ENCODE data around the gene LRRC7.
"Not testable (repeated sequence)": the region's sequence is repeated elsewhere in the genome, so short reads cannot be mapped to it uniquely, and the experiment has no call there.

Gene LRRC7

GRCh38 chr1:69702085-69702484 is 134.4 kb downstream of the LRRC7 start:
- DNase-seq = no peak

DNA sequence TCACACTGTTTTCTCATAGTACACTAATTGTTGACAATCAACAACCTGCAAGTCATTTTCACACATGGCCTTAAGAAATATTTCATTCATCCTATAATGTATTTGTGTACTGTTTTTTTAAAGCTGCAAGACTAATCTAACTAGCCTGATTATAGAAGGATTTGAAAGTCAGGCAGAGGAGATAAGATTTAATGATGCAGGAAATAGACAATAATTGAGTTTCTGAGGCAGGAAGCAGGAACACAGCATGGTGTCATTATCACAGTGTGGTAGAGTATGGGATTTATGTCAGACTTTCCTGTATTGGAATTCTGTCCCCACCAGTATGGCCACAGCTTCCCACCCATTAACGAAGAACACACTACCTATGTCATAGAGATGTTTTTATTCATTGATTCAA is 138.8 kb downstream of the LRRC7 start:
- DNase-seq = no peak

DNA sequence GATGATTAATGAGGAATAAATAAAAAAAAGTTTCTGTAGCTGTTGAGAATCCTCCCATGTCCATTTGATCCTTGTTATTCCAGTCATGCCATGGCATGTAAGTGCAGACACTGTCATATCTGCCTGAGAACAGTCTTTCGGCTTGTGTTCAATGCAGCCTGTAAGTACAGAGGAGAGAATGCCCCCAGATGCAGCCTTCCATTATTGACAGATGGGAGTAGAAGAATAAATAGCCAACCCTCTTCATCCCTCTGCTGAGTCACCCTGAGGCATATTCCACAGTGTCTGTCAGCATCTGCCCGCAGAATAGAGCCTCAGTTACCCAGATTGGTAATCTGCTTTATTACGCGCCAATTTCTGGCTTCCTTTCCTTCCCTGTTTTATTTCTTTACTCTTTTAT is 139.4 kb downstream of the LRRC7 start:
- no peak for DNase-seq

GRCh38 chr1:69710484-69711189 is 142.9 kb downstream of the LRRC7 start:
- no peak for DNase-seq

- no peak for DNase-seq
Measured at GRCh38 chr1:69711190-69711930, 143.6 kb downstream of the LRRC7 start.

DNA sequence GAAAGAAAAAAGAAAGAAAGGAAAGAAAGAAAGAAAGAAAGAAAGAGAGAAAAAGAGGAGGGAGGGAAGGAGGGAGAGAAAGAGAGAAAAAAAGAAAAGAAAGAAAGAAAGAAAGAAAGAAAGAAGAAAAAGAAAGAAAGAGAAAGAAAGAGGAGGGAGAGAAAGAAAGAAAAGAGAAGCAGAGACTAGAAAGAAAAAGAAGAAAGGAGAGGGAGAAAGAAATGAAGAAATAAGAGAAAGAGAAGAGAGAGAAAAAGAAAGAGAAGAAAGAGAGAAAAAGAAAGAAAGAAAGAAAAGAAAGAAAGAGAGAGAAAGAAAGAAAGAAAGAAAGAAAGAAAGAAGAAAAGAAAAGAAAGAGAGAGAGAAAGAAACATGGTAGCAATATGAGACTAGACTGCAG is 150.1 kb downstream of the LRRC7 start:
- not testable (repeated sequence) for DNase-seq

DNA sequence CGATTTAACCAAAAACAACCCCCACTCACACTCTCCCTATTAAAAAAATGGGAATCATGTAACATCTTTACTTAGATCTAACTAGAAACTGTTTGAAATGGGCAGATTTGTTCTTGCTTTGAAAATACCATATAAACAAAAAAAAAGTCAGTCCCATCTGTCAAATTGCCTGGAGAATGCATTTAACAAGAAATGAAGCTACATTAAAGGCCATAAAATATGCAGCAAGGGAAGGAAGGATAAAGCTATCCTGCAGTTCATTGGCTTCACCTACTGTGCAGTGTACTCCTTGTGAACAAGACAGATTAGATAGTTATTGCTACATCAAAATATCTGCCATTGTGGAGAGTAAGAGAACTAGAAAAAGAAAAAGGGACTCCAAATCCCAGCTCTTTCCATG is 160.5 kb downstream of the LRRC7 start:
- no peak for DNase-seq

DNA sequence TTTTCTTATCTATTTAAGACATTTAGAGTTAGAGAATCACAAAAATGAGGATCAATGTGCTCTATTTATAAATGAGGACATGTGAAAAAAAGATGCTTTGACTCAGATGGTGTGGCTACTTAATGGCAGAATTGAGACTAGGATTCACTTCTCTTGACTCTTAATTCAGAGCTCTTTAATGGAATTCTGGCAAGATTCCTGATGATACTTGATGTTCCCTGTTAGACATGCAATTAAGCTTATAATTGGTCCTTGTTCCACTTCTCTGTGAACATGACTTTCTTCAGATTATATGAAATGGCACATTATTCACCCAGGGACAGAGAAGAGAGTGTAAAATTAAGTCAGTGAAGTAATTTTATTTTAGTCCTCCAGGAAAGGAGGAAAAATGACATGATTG is 165.3 kb downstream of the LRRC7 start:
- no peak for DNase-seq

DNA sequence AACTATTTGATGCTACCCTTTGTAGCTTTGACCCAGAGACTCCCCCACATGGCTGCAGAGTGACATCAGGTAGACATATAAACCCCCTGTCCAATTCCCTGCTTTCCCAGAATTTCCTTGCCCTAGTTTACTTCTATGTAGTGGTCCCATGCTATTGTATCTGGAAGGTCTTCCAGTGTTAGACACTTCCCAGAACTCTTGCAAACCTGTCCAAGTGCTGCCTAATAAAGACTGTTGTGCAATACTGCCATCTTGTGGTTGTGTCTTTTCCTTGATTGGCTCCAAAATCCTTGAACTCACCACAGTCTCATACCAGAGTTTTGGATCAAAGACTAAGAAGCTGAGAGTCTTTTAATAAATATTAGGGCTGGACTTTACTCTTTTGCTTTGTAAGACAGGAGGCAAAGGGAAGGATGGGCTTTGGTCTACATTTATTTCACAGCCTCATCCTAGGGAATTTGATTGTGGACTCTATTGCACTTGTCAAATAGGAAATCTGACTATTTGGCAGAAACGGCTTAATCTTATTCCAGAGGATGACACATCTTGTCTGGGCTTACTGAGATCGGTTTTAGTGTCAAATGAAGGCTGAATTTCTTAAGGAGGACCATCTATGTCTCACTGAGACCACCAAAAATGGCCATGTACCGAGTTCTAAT is 169.9 kb downstream of the LRRC7 start:
- DNase-seq = no peak

DNA sequence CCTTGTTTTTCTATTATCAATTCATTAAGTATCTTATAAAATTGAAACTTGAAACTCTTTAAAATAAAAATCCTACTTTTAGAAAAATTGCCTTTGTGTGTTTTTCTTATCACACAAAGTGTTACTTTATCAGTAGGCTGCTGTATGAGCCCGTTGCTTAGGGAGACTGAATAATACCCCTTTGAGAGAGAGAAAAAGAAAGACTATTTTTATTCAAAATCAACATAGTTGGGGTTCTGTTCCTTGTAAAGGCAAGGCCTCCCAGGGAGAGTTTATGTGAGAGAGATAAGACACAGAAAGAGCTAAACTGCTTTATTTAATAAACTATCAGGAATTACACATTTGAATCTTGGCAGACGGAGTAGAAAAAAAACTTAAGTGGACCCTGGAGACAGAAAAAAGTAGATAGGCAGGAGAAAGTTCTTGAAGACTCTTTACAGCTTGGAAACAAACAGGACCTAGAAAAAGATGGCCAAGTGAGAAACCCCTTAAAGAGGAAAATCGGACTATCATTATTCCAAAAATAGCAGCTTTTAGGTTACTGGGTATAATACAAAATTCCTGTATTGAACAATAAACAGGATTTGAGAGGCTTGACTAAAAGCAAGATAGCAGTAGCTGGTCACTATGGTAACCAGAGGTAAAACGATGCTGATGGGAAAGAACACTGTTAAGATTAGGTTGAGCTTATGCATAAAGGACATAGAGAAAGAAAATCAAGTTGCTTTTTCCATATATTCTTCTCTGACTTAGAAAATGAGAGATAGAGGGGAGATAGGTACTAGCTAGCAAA is 170.9 kb downstream of the LRRC7 start:
- DNase-seq = no peak

DNA sequence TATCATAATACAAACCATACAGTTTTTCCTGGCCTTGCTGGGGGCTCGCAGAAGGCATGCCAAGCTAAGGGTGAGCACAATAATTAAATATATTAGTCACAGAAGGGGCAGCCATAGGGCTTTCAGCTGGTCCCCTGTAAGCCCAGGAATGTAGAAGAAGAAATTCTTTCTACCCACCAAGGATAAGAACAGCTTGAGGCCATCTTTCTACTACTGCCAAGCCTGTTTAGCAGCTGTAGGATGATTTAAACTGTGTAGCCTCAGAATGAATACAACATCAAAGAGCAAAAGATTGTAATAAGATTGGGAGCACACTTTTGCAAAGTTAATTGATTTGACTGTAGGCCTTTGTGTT is 171.5 kb downstream of the LRRC7 start:
- no peak for DNase-seq

DNA sequence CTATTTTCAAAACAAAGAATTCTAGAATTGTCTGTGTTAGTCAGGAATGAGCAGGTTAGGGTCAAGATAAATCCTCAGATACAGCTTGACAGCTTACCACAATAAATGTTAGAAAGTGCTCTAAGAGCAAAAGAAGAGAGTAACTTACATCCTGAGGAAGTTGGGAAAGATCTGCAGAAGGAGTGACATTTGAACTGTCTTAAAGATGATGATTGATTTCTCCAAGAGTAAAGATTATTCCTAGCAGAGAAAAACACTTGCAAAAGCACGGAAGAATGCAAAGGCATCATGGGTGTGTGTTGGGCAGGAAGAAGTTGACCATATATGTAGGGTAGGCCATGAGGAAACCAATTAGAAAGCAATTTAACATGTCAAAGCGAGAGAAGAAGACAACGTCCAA is 175.4 kb downstream of the LRRC7 start:
- DNase-seq = no peak

DNA sequence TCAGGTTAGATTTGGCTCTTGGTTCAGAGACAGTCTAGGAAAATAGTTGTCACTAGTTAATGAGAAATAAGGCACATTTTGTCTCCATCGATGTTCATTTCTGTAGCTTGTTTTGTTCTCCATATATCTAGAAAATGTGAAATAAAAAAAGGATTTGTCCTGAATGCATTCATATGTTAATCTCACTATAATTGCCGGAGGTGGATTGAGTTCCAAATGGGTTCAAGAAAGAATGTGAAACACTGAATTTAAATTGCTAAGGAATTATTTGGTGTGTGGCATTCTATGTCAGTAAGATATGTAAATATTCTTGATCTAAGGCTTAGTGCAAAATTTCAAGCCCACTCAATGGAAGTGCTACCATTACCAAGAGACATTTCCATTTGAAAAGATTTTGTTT is 176.7 kb downstream of the LRRC7 start:
- DNase-seq = no peak

DNA sequence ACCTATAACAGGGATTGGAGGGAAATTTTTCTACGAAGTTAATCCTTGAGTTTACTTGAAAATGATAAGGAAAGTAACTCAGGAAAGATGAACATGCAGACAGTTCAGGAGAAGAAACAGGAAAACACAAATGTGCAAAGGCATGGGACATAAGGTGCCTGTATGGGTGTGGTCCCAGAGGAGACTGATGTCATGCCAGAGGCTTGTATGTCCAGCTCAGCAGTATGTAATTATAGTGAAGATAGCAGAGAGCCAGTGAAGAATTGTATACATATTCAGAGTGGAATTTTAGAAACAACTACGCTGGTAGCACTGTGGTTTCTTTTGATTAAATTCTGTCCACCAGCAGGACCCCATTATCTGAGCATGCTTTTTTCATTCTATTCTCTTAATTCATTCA is 179.5 kb downstream of the LRRC7 start:
- no peak for DNase-seq

- DNase-seq = no peak
Measured at GRCh38 chr1:69750638-69751037, 182.9 kb downstream of the LRRC7 start.

GRCh38 chr1:69752831-69753230 is 185.1 kb downstream of the LRRC7 start:
- DNase-seq = no peak

DNA sequence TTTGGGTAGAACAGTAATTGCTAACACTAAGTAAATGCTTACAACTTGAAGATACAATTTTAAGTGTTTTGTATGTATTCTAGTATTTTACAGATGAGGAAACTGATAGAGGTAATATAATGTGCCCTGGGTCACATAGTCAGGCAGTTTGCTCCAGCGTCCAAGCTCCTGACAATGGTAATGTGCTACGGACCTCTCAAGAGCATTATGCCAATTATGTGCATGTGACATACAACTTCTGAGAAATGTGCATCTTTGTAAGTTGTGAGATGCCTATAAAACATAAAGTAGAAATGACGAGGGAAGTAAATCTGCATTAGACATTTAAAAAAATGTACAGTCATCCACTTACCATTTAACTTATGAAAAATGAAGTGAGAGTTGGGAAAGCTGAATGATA is 186.8 kb downstream of the LRRC7 start:
- DNase-seq = no peak

- no peak for DNase-seq
Measured at GRCh38 chr1:69755647-69756046, 187.9 kb downstream of the LRRC7 start.

DNA sequence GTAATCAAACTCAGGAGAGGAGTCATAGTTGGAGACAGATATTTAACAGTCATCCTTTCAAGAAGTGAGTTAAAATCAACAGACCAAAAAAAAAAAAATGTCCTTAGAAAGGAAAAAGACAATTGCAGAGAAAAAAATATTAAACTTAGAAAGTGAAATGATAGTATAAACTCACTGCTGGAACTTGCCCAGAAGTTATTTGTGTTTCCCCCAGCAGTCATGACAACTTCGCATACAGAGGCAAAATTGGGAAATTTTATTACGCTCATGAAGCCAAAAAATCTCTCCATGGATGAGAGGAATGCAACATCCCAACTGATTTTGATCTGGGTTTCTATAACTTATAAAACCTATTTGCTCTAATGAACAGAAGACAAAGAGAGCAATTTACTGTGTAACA is 198.2 kb downstream of the LRRC7 start:
- DNase-seq = no peak

- DNase-seq = no peak
Measured at GRCh38 chr1:69766431-69767180, 198.9 kb downstream of the LRRC7 start.

DNA sequence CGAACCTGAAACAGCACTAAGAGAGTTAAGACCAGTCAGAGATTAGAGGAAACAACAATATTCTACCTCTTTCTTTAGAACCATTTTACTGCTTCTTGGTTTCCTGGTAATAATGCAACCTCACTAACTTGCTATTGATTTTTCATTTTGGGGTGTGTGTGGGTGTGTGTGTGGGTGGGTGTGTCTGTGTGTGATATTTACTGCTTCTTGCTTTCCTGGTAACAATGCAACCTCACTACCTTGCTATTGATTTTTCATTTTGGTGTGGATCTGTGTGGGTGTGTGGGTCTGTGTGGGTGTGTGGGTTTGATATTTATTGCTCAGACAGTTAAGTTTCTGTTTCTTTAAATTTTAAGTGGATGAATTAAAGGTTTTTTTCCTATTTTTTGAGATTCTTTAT is 208.8 kb downstream of the LRRC7 start:
- DNase-seq = no peak

DNA sequence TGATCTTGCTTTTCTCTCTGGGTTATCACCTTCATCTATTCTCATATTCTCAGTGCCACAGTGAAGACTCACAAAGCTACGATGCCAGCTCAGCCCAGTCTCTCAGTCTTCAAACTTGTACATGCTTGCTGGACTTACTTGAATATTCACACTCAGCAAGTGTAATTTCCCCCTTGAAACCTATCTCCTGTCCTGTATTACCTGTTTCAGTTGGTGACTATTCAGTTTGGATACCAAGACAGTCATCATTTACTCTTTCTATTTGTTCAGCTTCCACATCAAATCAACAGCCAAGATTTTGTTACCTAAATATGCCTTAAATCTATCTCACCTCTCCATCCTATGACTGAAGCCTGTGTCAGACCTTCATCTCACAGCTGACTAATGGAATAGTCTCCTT is 209.7 kb downstream of the LRRC7 start:
- no peak for DNase-seq

DNA sequence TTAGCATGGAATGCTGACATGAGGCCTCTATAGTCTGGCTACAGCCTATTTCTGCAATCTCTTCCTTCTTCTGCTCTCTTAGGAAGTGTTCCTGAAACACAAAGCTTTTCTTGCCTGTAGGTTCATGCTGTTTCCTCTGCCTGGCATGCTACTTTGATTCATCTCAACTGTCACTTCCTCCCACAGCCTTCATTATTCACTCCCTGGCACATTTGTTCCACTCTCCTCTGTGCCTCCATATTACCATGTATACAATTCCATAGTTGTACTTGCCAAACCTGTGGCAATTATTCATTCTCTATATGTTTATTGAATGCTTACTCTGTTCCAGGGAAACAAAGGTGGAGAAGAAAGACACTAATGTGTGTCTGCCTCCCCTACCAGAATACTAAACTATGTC is 210.2 kb downstream of the LRRC7 start:
- no peak for DNase-seq

Data from NCI-H187 treated with DMSO at 0.1 percent for 48 hours (cell line).